Fibroblast of the aortic adventitia (primary cell): ENCODE data around the gene SPRR2F. TPM values are rescaled to one million over a fixed set of nuclear protein-coding genes. Genes with fewer than 3 reads are reported as not detected.

Source experiments
- DNase-seq: peaks from one replicate; pipeline ENCODE4 v3.0.0-alpha.2; 2010; ENCODE audit warnings: low read depth
- H3K4me3 ChIP-seq: 2 replicates; pipeline ENCODE4 v1.5.1; 2011; ENCODE audit warnings: low read depth, mild to moderate bottlenecking, control low read depth, low read length, moderate library complexity
- CTCF ChIP-seq: IDR thresholded peaks from 2 replicates; pipeline ENCODE4 v1.5.1; 2011; ENCODE audit warnings: mild to moderate bottlenecking, low read length, control low read depth, inconsistent platforms; ENCODE audit not compliant: insufficient read depth
- small RNA-seq: library from RNA; depleted of rRNA; stranded (forward); fragments of <200 nt; gene quantifications from one replicate; pipeline ENCODE3, GENCODE V24; 2012
- total RNA-seq: library from RNA; depleted of rRNA; stranded (reverse); fragments of >200 nt; gene quantifications from 2 replicates; pipeline ENCODE4 v1.2.3, GENCODE V29; 2012; ENCODE audit warnings: low replicate concordance

Gene SPRR2F
- total RNA-seq, 1 donor, result not detected

DNA sequence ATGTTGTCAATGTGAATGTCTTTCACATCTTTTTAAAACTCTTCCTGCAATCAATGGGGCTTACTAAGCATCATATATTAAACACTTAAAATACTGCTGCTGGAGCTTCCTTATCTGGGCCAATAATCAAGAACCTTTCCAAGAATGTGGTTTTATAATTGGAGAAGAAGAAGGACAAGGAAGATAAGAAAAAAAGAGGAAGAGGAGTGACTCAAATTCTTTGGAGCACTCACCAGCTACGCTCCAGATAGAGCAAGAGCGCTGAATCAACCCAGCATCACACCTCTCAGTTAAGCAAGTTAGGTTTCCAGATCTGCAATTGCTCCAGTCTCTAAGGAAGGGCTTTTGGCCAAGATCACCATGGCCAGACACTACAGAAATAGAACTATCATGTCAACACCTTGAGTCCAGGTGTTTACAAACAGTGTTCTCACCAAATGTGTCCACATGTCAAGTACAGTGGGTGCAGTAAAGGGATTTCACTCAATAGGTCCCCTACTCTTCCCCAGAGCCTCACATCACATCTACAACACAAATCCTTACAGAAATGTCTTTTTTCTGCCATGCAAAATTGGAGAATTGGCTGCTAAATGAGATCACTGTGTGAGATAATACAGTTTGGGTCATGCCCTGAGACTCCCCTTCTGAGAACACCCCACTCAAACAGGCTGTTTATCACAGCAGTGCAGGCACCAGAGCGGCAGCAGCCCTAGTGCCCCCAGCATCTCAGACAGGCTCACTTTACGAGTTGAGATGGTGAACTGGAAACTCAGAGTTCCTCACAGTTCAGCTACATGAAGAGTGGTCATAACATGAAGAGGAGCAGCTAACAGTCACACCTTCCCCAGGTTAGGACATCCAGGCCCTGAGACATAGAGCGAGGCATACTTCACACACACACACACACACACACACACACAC, 40.2 kb downstream of the SPRR2F start:
- TF ChIP-seq CTCF, result no peak
- no peak overlapping the region for H3K4me3 ChIP-seq
- DNase-seq, result no peak

DNA sequence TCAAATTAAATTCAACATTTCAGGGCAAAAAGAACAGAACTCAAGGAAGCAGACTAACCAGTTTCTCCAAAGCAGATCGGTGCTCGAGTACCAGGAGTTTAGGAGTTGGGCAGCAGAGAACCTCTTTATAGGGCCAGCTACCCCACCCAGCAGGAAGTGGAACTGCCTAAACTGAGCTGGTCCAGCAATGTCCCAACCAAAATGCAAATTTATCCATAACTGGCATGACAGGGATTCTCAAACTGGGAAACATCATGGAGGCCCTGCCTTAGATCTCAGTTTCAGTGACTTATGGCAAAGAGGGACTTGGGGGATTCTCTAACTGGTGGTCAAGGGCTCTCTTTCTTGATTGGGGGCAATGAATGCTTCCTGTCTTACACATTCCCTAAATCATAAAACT, 41.8 kb downstream of the SPRR2F start, which contains the start of gene SPRR2B:
Gene SPRR2B, minus strand, starts transcription at position 101 of the 400 bp plus-strand sequence. CDS start 772 bp downstream, outside the sequence.
- DNase-seq, result no peak
- TF ChIP-seq CTCF, result no peak
- H3K4me3 ChIP-seq, result no peak within 1 kb of the TSS

GRCh38 chr1:153070243-153070642, 43.1 kb downstream of the SPRR2F start:
- no peak for DNase-seq
- no peak overlapping the region for H3K4me3 ChIP-seq
- no peak for TF ChIP-seq CTCF

Small RNA genes lying within 50 kb of the gene (small RNA-seq; reads per million reads assigned to genes)
- not detected for gene SPRR2C

Other genes with a start within 250 kb of the SPRR2F start
- not detected in 2 replicates for gene SMCP, start 235.2 kb downstream of the SPRR2F start, total RNA-seq
- gene IVL, start 205.0 kb downstream of the SPRR2F start, total RNA-seq, result not detected in 2 replicates
- not detected in 2 replicates for gene SPRR5, start 166.3 kb downstream of the SPRR2F start, total RNA-seq
- not detected in 2 replicates for gene SPRR4, start 142.9 kb downstream of the SPRR2F start, total RNA-seq
- gene SPRR1A, start 129.4 kb downstream of the SPRR2F start, total RNA-seq, result not detected in 2 replicates
- not detected in 2 replicates for gene SPRR3, start 111.8 kb downstream of the SPRR2F start, total RNA-seq
- gene SPRR1B, start 82.3 kb downstream of the SPRR2F start, total RNA-seq, result not detected in 2 replicates
- gene SPRR2D, start 72.4 kb downstream of the SPRR2F start, total RNA-seq, result not detected in 2 replicates
- not detected in 2 replicates for gene SPRR2A, start 56.0 kb downstream of the SPRR2F start, total RNA-seq
- not detected in 2 replicates for gene SPRR2B, start 41.9 kb downstream of the SPRR2F start, total RNA-seq
- gene SPRR2E, start 19.0 kb downstream of the SPRR2F start, total RNA-seq, result not detected in 2 replicates
- not detected in 2 replicates for gene SPRR2G, start 37.4 kb upstream of the SPRR2F start, total RNA-seq
- not detected in 2 replicates for gene LELP1, start 89.9 kb upstream of the SPRR2F start, total RNA-seq
- gene PRR9, start 104.1 kb upstream of the SPRR2F start, total RNA-seq, result not detected in 2 replicates
- not detected in 2 replicates for gene LORICRIN, start 146.2 kb upstream of the SPRR2F start, total RNA-seq
- gene PGLYRP3, start 199.4 kb upstream of the SPRR2F start, total RNA-seq, result not detected in 2 replicates
- not detected in 2 replicates for gene PGLYRP4, start 235.3 kb upstream of the SPRR2F start, total RNA-seq
- gene S100A9, start 244.3 kb upstream of the SPRR2F start, total RNA-seq, result not detected in 2 replicates